ENCODE data around the gene RPRD1A.

DNA sequence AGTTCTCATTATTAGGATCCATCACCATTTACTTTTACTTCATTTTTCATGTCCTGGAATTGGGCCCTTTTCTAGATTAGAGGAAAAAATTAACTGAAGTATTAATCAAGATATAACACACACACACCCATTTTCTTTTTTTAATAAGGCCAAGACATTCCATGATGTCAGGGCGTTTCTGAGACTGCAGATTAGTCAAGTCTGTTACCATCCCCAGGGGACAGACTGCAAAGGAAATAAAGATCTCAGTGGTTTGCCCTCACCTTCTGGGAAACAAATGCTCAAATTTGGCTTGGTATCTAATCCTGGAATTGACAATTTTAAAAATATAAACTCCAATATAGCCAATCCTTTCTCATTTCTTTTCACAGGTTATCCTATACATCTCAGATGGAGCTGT lies 67.4 kb downstream of the RPRD1A start:
- TF ChIP-seq, protein P1, sequence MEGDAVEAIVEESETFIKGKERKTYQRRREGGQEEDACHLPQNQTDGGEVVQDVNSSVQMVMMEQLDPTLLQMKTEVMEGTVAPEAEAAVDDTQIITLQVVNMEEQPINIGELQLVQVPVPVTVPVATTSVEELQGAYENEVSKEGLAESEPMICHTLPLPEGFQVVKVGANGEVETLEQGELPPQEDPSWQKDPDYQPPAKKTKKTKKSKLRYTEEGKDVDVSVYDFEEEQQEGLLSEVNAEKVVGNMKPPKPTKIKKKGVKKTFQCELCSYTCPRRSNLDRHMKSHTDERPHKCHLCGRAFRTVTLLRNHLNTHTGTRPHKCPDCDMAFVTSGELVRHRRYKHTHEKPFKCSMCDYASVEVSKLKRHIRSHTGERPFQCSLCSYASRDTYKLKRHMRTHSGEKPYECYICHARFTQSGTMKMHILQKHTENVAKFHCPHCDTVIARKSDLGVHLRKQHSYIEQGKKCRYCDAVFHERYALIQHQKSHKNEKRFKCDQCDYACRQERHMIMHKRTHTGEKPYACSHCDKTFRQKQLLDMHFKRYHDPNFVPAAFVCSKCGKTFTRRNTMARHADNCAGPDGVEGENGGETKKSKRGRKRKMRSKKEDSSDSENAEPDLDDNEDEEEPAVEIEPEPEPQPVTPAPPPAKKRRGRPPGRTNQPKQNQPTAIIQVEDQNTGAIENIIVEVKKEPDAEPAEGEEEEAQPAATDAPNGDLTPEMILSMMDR (IDR thresholded peaks at IDR 0.05): no peak
- TF ChIP-seq EZH2phosphoT487 (IDR thresholded peaks at IDR 0.05): no peak

Data from neural progenitor cell (in vitro differentiated cells).